ENCODE results near the gene GLG1.

DNA sequence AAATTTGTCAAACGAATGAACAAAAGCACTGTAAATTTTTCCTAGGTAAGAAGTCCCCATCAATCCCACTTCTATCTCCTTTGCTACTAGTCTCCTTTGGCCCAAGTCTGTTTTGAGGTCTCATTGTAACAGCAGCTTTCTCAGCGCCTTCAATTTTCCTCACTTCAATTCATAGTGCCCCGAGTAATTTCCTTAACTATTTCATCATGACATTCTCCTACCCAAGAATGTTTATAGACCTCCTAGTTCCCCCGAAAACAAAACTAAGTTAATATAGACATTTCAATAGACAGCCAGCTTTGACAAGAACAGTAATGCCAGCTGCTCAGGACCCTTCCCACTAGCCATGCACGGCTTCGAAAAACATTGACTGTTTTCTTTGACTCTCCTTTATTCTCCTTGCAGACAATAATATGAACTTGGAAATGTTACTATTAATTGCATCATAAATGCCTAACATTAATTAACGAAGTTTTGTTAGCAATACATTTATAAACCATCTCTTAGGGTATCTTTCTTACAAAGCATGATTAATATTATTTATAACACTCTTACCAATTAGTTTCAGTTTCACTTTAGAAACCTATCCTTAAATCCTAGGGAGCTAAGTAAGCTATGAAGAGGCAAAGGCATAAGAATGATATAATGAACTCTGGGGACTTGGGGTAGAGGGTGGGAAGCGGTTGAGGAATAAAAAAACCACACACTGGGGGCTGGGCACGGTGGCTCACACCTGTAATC, 22.8 kb downstream of the GLG1 start:
- TF ChIP-seq CTCF (conservative IDR thresholded peaks at IDR 0.05) (no peak), EZH2 (IDR thresholded peaks at IDR 0.05; ENCODE audit: low read depth) (no peak)

All from PC-9 (cell line).